Measurements from ENCODE around the gene ST3GAL6.

- no peak for TF ChIP-seq CTCF (IDR thresholded peaks at IDR 0.05)
- TF ChIP-seq POLR2A (IDR thresholded peaks at IDR 0.05) = no peak
These were observed 44.4 kb downstream of the ST3GAL6 start for GRCh38 chr3:98807561-98807960.
